T47D (cell line): ENCODE data around the gene ARFGAP1.

Experiments used
- DNase-seq, 2 experiments: peaks; one replicate each; pipeline versions ENCODE4 v3.0.0 to v3.0.0-alpha.2; 2011 to 2012; ENCODE audit warnings: low read depth in 1 of 2, low spot score in 1 of 2
- JUND ChIP-seq: IDR thresholded peaks from 2 replicates; pipeline ENCODE4 v1.6.1; 2012; ENCODE audit warnings: low read depth
- in situ Hi-C: cut with HindIII; loops from 2 replicates; pipeline ENCODE4 v1.10.0; 2016; ENCODE audit warnings: low sequenced_read_pairs, low pct_unique_long_range_greater_than_20kb

ARFGAP1 gene

DNA sequence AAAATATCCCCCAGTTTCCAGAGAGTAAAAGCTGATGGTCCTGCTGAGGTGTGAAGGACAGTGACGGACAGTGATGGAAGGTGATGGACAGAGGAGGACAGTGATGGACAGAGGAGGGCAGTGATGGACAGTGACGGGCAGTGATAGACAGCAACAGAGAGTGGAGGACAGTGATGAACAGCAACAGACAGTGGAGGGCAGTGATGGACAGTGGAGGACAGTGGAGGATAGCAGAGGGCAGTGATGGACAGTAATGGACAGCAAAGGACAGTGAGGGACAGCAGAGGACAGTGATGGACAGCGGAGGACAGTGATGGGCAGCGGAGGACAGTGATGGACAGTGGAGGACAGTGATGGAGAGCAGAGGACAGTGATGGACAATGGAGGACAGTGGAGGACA is 15.7 kb upstream of the ARFGAP1 start:
- in situ Hi-C loops, result no loop called here
- TF ChIP-seq JUND, result no peak
- DNase-seq, result no peak

DNA sequence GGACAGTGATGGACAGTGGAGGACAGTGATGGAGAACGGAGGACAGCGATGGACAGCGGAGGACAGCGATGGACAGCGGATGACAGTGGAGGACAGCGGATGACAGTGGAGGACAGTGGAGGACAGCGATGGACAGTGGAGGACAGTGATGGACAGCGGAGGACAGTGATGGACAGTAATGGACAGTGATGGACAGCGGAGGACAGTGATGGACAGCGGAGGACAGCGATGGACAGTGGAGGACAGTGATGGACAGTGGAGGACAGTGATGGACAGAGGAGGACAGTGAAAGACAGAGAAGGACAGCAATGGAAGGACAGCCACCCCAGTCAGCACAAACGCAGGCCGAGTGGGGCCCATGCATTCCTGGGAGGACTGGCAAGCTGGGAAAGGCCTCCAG is 15.0 kb upstream of the ARFGAP1 start:
- in situ Hi-C loops, result no loop called here
- no peak for DNase-seq
- no peak for TF ChIP-seq JUND

DNA sequence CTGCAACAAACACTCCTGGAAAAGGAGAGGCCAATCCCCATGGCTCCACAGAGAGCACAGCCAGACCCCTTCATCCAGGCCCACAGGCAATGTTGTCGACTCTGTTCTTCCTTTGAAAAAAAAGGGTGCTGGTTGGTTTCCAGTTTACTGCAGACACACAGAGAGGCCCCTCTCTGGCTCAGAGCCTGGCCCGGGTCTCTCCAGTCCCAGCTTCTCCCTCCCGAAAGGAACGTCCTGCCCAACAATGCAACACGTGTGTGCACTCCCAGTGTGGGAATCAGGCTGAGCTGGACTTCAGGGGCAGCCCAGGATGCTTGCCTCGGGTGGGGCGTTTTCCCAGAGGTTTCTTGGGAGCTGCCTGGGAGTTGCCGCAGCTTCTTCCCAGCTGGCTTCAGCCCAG is 13.8 kb upstream of the ARFGAP1 start:
- no peak for TF ChIP-seq JUND
- no peak for DNase-seq
- in situ Hi-C loops, result no loop called here

DNA sequence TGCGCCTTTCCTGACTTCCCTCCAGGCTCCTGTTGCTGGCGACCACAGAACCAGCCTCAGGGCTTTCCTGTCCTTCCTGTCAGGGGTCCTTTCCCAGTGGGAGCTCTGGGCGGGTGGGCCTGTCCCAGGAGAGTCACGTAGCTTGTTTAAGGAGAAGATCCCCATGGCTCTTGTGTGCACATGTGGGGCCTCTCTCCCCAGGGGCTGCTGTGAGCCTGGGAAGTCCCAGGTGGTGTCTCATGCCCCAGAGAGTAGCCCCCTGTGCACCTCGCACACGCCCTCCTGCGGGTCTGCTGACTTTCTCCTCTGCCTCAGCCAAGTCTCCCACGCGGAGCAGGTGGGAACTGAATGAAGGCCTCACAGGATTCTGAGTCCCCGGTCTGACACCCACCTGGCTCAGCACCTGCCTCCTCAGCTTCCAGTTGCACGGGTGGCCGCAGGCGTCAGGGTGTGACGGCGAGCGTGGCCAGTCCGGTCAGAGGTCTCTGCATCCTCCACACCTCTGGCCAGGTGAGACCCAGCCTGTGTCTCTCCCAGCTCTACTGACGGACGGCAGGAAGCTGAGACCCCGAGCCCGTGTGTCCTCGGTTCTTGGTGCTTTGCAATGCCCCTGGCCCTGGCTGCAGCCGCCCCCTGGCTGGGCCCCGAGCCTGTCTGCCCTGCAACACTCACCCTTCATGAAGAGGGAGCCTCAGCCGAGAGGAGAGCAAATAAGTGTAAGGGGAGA is 12.7 kb upstream of the ARFGAP1 start:
- in situ Hi-C loops, result no loop called here
- TF ChIP-seq JUND, result no peak
- no peak for DNase-seq

DNA sequence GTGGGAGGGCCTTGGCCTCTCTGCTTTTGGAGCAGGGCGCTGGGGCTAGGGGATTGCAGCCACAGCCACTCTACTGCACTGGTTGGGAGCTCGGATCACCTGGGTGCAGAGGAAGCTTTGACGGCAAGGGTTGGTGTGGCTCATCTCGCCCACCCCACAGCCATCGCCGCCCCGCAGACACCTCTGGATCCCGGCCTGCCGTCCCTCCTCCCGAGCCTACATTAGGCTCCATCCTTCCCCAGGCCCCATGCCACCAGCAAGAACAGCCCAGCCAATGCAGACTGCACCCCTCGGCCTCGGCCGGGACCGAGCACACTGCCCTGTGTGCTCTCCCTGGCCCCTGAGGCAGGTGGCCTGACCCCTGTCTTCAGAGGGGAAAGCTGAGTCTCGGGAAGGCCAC is 12.1 kb upstream of the ARFGAP1 start:
- in situ Hi-C loops, result no loop called here
- TF ChIP-seq JUND, result no peak
- no peak for DNase-seq

DNA sequence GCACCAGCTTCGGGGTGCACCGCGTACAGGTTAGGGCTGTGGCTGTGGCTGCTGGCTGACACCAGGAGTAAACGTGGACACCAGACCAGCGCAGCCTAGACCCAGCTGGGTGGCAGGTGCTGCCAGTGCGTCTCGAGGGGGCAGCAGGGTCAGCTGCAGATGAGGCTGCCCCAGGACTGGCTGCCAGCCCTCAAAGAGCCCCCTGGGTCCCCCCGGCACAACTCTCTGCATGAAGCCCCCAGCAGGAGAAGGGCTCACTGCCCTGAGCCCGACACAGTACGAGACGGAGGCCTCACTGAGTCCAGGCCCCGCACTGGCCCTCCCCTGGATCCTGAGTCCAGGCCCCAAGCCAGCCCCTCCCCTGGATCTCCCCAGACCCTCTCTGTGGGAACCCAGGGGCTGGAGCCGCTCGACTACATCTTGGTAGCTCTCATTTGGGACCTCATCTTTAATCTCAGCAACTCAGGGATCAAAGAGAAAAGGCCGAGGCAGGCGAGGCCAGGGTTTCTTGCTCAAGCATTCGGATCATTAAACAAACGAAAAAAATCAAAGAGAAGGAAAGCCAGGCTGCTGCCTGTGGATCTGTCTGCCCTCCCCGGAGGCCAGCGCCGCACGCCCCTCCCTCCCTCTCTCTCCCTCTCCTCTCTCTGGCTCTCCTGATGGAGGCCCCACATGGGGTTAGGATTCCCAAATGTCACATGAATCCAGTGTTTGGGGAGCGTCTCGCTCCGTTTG is 11.4 kb upstream of the ARFGAP1 start:
- DNase-seq, result no peak

DNA sequence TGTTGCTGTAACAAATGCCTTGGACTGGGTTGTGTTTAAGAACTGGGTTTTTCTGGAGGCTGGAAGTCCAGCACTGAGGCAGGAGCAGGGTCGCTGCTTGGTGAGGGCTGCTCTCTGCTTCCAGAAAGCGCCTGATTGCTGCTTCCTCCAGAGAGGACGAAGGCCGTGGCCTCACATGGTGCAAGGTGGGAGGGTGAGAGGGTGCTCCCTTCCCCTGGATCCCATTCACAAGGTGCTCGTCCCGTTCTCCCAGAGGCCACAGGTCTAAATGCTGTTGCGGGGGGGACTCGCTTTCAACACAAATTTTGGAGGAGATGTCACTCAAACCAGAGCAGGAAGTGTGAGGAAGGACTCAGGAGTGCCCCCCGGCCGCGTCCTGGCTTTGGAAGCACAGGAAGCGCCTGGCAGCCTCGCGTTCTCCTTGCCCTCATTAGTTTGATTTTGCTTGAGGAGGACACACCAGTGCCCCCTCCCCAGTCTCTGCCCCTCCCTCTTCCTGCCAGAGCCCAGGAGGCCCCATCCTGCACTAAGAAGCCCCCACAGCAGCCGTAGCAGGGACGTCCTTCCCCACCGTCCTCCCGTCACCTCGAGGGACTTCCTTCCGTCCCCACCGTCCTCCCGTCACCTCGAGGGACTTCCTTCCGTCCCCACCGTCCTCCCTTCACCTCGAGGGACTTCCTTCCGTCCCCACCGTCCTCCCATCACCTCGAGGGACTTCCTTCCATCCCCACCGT is 10.7 kb upstream of the ARFGAP1 start:
- in situ Hi-C loops, result no loop called here
- no peak for TF ChIP-seq JUND
- no peak for DNase-seq

More for the DNA sequence above, 11.4 kb upstream of the ARFGAP1 start:
- no peak for TF ChIP-seq JUND
- in situ Hi-C loops, result no loop called here

DNA sequence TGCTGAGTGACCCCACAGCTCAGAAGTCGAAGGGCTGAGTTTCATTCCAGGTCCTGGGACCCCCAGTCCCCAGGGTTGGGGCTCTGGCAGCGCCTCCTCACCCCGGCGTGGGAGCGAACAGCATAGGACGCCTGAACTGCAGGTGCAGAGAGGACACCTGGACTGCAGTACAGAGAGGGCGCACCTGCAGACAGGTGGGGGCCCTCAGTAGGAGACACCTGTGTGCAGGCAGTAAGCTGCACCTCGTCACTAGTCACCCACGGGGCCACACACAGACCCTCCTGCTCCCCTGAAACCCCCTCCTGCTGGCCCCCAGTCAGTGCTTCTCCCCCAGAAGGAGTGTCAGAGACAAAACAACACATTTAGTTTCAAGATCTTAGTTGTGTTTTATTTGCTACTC is 9.8 kb upstream of the ARFGAP1 start:
- in situ Hi-C loops, result no loop called here
- no peak for TF ChIP-seq JUND
- no peak for DNase-seq

DNA sequence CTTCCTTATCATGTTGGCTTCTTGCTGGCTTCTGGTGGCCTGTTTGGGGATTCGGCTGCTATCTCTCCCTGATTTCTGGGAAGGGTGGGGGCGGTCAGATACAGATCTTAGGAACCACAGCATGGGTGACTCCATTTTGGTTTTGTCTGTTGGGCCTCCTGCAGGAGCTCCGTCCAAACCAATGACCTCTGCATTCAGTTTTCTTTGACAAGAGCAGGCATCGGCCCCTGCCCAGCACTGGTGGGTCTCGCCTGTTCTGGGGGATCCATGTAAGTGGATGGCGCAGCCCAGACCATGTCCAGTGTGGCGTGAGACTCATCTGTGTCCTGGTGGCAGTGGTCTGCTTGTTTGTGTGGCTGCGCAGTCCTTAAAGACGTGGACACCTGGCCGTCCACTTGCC is 8.6 kb upstream of the ARFGAP1 start:
- DNase-seq, result no peak
- no peak for TF ChIP-seq JUND
- in situ Hi-C loops, result no loop called here

DNA sequence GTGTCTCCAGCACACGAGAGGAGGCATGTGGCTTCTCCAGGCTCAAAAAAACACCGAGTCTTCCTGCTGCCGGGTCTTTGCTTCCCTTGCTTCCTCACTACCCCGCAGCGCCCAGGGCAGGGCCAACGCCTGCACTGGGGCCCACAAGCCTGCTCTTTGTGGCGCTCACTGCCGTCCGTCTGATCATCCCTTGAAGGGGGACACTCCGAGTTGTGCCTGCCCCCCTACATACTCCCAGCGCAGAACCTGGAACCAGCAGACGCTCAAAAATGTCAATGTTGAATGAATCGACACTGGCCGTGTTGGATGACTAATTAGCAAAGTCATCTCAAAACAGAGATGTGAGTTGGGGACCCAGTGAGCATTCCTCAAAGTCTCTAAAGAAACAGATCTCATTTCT is 8.1 kb upstream of the ARFGAP1 start:
- DNase-seq, result no peak
- no peak for TF ChIP-seq JUND
- in situ Hi-C loops, result no loop called here

DNA sequence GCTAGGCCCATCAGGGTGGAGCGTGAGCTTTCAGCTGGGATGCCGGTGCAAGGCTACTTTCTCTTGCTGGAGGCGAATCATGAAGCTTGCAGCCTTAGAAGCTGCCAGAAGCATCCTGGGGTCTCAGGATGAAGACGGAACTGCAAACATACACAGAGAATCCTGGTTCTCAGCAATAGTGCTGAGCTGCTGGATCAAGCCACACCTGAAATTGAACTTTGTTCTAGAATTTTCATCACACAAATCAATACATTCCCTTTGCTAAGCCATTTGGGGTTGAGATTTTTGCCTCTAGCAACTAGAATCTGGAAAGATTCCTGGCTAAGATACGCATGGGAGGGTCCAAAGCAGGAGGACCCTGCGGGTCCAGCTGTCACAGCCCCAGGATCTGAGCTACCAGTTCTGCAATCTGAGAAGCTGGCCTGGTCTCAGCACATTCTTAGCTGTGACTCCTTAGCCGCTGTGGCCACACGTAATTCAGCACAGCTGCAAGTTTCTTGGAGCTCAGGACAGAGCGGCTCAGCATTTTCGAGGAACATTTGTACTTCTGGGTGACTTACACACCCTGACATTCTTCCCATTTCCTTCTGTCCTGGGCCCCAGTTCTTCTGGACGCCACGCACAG is 6.6 kb upstream of the ARFGAP1 start:
- in situ Hi-C loops, result no loop called here
- DNase-seq, result no peak
- TF ChIP-seq JUND, result no peak

DNA sequence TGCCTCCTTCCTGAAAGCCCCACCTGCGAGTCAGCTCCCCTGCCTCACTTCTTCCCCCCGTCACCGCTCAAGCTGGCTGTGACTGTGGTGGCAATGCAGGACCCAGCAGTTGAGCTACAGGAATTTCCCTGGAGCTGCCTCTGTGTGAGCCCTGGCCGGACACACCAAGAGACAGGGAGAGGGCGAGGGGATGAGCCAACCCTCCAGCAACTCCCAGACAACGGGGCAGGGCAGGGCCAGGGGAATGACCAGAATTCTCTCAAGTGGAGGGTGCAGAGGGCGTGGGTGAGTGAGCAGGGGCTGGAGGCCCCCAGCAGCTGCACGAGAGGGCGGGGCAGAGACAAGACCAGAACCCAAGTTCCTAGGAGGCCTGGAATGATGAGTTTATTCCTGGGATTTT is 4.9 kb upstream of the ARFGAP1 start:
- DNase-seq, result no peak
- TF ChIP-seq JUND, result no peak
- in situ Hi-C loops, result no loop called here

DNA sequence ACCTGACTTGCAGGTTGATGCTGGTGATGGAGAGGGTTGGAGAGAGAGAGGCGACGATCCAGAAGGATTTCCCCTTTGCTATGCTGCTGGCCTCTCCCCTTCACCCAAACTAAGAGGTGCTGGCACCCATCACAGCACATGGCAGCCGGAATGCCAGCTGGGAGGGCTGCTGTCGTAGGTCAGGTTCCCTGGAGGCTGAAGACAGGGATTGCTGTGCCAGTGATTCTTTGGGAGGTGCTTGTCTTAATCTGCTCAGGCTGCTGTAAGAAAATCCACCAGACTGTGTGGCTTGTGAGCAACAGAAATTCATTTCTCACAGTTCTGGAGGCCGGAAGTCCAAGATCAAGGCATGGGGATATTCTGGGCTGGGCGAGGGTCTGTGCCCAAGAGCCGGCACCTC is 4.4 kb upstream of the ARFGAP1 start:
- TF ChIP-seq JUND, result no peak
- no peak for DNase-seq
- in situ Hi-C loops, result no loop called here
